GM11168 (cell line): ENCODE data around the gene C9orf153.
"Not testable (repeated sequence)": the region's sequence is repeated elsewhere in the genome, so short reads cannot be mapped to it uniquely, and the experiment has no call there.

Source experiments
- in situ Hi-C: fragments of 300-500 bp; cut with MboI; formaldehyde crosslinking; loops from one replicate; pipeline ENCODE4 v1.12.0; 2022; ENCODE audit warnings: low sequenced_read_pairs; ENCODE audit not compliant: unreplicated experiment

The C9orf153 gene

GRCh38 chr9:86201474-86202337, 57.8 kb downstream of the C9orf153 start:
- in situ Hi-C loops = no loop called here

DNA sequence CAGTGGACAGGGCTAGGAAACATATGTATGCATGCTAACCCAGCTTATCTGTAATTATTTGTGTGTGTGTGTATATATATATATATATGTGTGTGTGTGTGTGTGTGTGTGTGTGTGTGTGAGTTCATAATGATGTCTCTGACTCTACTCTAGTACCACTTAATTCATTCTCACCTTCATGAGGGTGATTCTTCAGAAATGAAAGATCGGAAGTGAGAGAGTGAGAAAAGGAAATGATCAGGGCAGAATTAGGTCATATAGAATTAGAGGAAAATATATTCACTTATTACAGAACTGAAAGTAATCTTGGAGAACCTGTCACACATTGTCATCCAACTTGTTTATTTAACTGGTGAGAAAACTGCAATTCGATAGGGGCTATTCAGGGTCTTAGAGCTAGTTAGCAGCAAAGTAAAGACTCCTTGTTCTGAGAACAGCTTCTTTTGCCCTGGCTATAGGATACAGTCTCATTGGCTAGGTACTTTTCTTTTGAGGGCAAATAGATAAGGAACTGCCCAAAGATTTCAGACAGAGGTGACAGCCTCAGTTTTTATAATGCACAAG, 58.8 kb downstream of the C9orf153 start:
- in situ Hi-C loops = no loop called here

DNA sequence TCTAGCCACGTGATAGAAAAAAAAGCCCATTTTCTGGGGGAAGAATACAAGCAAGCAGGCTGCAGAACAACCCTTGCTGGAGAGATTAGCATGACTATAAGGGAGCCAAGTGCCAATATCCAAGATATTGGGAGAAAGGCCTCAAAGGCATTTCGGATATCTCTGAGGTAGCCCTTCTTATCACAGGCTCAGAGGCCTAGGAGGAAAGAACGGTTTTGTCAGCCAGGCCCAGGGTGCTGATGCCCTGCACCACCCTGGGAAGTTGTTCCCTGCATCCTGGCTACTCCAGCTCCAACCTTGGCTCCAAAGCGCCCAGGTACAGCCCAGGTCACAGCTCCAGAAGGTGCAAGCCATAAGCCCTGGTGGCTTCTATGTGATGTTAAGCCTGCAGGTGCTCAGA, 66.4 kb downstream of the C9orf153 start:
- in situ Hi-C loops = no loop called here

GRCh38 chr9:86190700-86191099, 68.8 kb downstream of the C9orf153 start:
- in situ Hi-C loops = not testable (repeated sequence)

- in situ Hi-C loops = no loop called here
Measured at GRCh38 chr9:86187121-86187520, 72.3 kb downstream of the C9orf153 start.

DNA sequence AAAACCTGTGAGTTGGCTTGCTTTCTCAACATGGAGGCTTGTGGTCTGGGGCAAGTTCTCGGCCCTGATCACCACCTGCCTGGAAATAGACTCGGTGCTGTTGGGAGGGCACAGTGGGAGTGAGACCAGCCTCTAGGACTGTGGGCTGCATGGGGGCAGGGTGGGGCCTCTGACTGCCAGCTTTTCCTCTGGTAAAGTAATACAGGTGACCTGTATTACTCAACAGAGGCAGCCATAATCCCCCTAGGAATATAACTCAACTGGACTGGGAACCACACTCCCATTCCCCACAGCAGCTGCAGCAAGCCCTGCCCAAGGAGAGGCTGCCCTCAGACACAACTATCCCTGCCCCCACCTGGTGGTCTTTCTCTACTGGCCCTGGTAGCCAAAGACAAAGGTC, 72.8 kb downstream of the C9orf153 start:
- in situ Hi-C loops = no loop called here

- in situ Hi-C loops = no loop called here
Measured at GRCh38 chr9:86185872-86186271, 73.6 kb downstream of the C9orf153 start.

- in situ Hi-C loops = no loop called here
Measured at GRCh38 chr9:86184138-86184524, 75.3 kb downstream of the C9orf153 start.

DNA sequence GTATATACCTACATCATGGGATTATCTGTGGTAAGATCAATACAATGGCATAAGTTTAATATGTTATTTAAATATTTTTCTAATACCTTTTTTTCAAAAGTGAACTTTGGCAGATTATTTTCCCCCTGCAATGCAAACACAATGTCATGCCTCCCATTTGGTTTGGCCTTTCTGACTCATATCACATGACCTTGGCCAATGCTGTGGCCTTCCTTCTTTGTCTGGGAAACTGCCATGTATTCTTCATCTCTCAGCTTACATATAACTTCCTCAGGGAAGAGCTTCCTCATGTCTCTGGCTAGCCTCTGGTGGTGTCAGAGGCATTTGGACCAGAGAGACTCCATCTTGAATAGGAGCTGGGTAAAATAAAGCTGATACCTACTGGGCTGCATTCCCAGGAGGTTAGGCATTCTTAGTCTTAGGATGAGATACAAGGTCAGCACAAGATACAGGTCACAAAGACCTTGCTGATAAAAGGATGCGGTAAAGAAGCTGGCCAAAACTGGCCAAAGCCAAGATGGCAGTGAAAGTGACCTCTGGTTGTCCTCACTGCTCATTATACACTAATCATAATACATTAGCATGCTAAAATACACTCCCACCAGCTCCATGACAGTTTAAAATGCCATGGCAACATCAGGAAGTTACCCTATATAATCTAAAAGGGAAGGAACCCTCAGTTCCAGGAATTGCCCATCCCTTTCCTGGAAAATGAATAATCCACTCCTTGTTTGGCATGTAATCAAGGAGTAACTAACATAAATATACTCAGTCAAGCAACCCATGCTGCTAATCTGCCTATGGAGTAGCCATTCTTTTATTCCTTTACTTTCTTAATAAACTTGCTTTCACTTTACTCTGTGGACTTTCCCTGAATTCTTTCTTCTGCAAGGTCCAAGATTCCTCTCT, 76.0 kb downstream of the C9orf153 start:
- in situ Hi-C loops = no loop called here

DNA sequence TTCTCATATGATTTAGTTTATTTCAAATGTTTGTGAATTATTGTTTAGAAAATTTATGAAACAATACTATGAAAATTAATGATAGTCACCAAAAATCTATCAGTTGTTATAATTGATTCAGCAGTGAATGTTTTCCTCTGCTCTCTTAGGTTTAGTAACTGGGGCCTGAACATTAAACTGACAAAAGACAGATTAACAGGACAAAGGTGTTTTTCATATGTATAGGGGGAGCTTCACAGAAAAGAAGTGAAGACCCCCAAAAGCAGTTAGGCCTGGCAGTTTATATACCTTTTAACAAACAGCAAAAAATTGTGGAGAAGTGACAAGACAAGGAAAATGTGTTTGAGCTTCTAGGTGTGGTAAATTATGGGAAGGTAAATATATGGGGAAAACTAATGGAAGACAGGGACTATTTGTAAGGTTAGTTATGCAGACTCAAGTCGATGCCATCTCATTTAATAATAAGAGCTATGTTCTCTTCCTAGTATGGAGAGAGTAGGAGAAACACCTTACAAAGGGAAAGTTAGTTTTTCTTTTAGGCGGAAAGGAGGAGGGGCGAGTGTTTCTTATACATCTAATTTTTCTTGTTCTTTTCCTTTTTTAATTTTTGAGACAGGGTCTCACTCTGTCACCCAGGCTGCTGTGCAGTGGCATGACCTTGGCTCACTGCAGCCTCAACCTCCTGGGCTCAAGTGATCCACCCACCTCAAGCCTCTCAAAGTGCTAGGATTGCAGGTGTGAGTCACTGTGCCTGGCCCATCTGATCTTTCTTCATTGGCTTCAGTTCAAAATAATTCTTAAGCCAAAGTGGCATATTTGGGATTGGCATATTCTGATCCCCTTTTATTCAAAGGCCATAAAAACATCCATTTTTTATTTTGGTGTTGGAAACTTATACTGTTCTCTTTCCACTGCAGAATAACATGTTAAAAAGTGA, 77.8 kb downstream of the C9orf153 start:
- in situ Hi-C loops = no loop called here

DNA sequence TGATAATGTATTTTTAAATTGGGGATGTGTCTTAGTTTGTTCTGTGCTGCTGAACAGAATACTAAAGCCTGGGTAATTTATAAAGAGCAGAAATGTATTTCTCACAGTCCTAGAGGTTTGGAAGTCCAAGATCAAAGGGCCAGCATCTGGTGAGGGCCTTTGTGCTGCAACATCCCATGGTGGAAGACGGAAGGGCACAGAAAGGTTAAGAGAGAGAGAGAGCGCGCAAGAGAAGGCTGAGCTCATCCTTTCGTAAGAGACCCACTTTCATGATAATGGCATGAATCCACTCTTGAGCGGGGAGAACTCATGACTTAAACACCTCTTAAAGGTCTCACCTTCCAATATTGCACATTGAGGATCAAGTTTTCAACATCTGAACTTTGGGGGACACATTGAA, 81.0 kb downstream of the C9orf153 start:
- in situ Hi-C loops = no loop called here

DNA sequence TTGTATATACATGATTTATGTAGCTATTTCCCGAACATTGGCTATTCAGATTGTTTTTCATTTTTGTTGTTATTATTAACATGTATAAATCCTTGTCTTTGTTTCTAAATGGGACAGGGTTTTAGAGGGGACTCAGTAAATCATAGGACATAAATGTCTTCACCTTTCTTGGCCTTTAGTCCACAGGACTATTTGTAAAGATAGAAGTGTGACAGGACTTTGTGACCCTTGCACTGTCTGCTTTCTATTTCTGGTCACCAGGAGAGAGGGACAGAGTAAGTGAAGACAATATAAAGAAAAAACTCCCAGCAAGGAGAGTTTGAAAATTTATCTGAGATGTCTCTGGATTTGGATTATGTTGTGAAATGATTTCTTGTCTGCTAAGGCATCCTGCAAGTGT, 81.5 kb downstream of the C9orf153 start:
- in situ Hi-C loops = no loop called here

DNA sequence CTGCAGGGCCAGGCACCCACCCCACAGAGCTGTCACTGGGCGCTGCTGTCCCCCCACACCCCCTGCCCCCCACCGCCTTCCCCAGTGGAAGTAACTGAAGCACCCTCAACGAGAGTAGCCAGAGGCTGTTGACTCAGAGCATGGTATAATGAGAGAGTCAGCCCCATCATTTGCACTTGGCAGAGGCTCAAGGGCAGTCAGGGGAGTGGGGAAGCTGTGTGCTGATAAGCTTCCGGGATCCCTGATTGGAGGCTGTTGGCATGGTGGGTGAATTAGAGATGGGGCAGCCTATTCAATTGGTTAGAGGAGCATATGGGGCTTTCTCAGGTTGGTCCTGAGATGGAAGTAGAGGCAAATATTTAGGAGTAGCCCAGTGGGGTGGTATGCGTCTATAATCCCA, 83.0 kb downstream of the C9orf153 start:
- in situ Hi-C loops = no loop called here

DNA sequence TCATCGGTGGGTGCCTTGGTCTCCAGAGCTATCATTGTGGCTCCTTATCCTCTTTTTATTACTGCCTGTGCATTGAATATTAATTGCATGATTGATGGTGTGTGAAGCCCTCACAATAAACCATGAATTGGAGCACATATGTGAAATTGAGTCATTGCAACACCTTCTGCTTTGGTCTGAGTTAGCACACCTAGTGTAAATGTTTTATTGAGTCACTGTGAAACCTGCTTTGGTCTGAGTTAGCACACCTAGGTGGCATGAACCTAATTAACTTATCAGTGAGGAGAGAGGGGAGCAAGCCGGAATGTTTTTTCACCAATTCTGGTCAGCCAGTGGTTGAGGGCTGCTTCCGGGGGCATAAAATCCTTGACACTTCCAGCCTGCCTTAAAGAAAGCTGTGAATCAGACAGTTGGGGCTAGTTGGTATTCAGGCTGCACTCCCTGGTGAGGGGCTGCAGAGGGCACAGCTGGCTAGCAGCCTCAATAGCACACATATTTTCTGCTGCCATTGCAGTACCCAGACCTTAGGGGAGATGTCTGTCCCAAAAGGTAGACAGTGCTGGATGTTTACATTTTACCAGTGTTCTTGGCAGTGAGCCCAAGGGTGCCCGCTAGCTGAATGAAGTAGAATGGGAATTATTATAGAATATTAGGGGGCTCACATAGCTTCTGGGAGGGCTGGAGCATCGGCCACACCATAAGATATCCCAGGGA, 83.6 kb downstream of the C9orf153 start:
- in situ Hi-C loops = no loop called here

DNA sequence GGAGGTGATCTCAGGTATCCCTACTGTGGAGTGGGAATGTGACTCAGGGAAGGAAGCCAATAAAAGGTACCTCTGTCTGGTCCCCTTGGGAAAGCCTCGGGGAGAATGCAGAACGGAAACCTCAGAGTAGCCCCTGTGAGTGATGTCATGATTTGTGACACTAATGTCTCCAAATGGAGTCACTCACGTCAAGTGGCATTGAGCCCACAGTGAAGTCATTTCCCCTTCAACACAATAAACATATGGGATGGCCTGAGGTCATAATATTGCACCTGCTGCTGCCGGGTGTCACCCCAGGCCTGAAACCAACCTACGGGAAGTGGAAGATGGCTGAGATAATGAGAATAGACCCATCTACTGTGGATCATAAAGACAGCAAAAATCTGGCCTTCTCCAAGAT, 84.2 kb downstream of the C9orf153 start:
- in situ Hi-C loops = no loop called here
